ENCODE results near the gene SLC12A1. TPM values are rescaled to one million over a fixed set of nuclear protein-coding genes. Genes with fewer than 3 reads are reported as not detected.

The SLC12A1 gene
- total RNA-seq, 3 donors from 2014 or later, result not detected

DNA sequence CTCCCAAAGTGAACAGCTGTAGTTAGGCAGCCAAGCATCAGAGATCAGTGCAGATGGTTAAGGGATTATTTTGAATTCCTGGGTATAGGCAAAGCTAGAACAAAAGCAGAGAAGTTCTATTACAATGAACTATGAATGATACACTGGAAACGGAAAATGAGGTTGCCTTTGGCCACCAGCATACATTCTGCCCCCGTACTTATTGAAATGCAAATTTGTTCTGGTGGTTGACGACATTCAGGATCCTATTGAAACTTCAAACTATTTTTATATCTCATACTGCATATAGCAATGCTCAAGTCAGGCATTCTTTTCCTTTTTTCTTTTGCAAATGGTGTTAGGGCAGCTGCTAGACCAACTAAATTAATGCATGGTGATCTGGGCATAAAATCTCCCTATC is 61.7 kb downstream of the SLC12A1 start:
- no peaks in the 10 kb centered on the region for H3K9me3 Mint-ChIP-seq
- no peaks in the 10 kb centered on the region for H3K27me3 Mint-ChIP-seq (ENCODE audit: low read depth)
- peaks cover 3% of the 10 kb centered on the region for H3K4me1 Mint-ChIP-seq (ENCODE audit: low read depth)
- H3K36me3 Mint-ChIP-seq (ENCODE audit: insufficient read depth), result no peaks in the 10 kb centered on the region
- no peak overlapping the region for H3K4me3 Mint-ChIP-seq
- ATAC-seq (no peak), DNase-seq (no peak)

DNA sequence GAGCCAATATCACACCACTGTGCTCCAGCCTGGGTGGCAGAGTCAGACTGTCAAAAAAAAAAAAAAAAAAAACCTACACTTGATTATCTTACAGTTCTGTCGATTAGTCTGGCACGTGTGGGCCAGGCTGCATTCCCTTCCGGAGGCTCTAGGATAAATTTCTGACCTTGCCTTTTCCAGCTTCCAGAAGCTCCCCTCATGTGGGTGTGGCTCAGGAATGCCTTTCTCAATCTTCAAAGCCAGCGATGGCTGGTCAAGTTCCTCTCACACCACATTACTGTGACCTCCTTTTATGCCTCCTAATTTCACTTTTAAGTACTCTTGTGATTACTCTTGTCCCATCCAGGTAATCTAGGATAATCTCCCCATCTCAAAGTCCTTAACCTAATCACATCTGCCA is 66.9 kb downstream of the SLC12A1 start:
- Mint-ChIP-seq H3K4me3 (no peak overlapping the region), H3K36me3 (ENCODE audit: insufficient read depth) (no peaks in the 10 kb centered on the region), H3K27me3 (ENCODE audit: low read depth) (peaks cover 7% of the 10 kb centered on the region), H3K4me1 (ENCODE audit: low read depth) (no peaks in the 10 kb centered on the region), H3K9me3 (no peaks in the 10 kb centered on the region)
- ATAC-seq, result no peak
- no peak for DNase-seq

DNA sequence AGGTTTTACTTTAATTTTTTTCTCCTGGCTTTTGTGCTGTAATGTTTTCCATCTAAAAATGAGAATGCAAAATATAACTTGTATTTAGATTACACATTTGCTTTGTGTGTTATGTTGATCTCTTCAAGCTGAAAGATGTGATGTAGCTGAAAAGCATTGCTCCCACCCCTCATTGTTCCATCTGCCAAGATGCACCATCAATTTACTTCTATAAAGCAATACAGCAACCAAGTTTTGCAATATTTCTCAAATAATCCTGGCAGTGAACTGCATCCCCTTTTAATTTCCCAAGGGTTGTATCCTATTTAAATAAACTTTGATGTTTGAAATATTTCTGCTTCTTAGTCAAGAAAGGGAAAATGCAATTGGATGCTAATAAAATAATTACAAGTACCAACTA is 72.6 kb downstream of the SLC12A1 start:
- ATAC-seq (no peak), DNase-seq (no peak)
- no peaks in the 10 kb centered on the region for H3K9me3 Mint-ChIP-seq
- H3K4me3 Mint-ChIP-seq, result no peak overlapping the region
- no peaks in the 10 kb centered on the region for H3K36me3 Mint-ChIP-seq (ENCODE audit: insufficient read depth)
- no peaks in the 10 kb centered on the region for H3K4me1 Mint-ChIP-seq (ENCODE audit: low read depth)
- peaks cover 11% of the 10 kb centered on the region for H3K27me3 Mint-ChIP-seq (ENCODE audit: low read depth)

DNA sequence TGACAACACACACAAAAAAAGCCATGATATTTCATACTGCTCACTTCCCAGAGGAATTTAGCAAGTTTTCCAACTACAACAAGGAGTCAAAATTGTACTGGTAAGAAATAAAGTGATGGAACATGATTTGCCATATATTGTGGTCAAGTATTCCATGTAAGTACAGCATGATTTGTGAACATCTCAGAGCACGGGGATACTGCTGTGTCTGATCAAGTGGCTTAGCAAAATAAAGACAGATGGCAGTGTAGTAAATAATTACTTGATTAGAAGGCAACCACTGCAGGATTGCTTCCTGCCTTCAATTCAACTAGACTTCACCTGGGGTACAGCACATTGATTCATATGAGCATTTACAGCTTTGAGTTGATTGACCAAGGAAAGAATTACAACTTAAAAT is 73.5 kb downstream of the SLC12A1 start:
- Mint-ChIP-seq H3K36me3 (ENCODE audit: insufficient read depth) (no peaks in the 10 kb centered on the region), H3K27me3 (ENCODE audit: low read depth) (peaks cover 9% of the 10 kb centered on the region)

DNA sequence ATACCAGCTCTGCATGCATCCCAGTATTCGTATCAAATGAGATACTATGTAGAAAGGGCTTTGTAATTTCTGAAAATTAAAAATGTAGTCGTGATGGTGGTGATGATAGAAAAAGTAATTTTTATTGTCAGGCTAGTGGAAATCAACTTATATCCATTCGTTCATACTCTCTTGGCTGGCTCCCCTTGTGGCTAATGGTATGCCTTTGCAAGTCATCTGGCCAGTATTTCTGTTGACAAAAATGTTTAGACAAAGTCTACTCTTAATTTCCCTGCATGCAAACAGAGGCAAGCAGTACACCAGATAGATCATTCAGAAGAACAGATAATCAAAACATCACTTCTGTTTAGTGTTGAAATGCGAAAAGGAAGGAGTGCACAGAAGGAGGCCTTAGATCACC is 75.6 kb downstream of the SLC12A1 start:
- no peak overlapping the region for H3K4me3 Mint-ChIP-seq
- DNase-seq, result no peak
- no peaks in the 10 kb centered on the region for H3K9me3 Mint-ChIP-seq
- H3K27me3 Mint-ChIP-seq (ENCODE audit: low read depth), result peaks cover 6% of the 10 kb centered on the region
- H3K36me3 Mint-ChIP-seq (ENCODE audit: insufficient read depth), result no peaks in the 10 kb centered on the region
- no peak for ATAC-seq
- H3K4me1 Mint-ChIP-seq (ENCODE audit: low read depth), result no peaks in the 10 kb centered on the region

More for the DNA sequence above, 73.5 kb downstream of the SLC12A1 start:
- no peaks in the 10 kb centered on the region for H3K9me3 Mint-ChIP-seq
- no peak overlapping the region for H3K4me3 Mint-ChIP-seq
- no peak for DNase-seq
- H3K4me1 Mint-ChIP-seq (ENCODE audit: low read depth), result no peaks in the 10 kb centered on the region
- ATAC-seq, result no peak

DNA sequence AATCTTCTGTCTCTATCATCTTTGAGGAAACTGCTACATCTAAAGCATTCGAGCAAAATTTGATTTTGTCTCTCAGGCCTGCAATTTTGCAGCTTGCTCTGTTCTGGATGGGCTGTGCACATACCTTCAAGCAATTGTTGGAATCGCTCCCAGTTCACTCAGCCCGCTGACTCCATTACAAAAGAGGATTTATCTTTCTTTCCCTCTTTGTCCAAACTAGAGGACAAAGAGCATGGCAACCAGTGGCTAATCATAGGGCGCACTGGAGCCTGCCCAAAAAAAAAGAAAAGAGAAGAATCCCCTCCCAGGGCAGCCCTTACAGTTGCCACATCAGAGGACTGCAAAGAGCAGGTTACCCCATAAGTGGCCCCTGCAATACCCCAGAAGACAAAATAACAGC is 76.1 kb downstream of the SLC12A1 start:
- H3K27me3 Mint-ChIP-seq (ENCODE audit: low read depth), result peaks cover 6% of the 10 kb centered on the region
- H3K36me3 Mint-ChIP-seq (ENCODE audit: insufficient read depth), result no peaks in the 10 kb centered on the region
- no peaks in the 10 kb centered on the region for H3K9me3 Mint-ChIP-seq
- H3K4me1 Mint-ChIP-seq (ENCODE audit: low read depth), result no peaks in the 10 kb centered on the region
- ATAC-seq (no peak), DNase-seq (no peak)
- no peak overlapping the region for H3K4me3 Mint-ChIP-seq

DNA sequence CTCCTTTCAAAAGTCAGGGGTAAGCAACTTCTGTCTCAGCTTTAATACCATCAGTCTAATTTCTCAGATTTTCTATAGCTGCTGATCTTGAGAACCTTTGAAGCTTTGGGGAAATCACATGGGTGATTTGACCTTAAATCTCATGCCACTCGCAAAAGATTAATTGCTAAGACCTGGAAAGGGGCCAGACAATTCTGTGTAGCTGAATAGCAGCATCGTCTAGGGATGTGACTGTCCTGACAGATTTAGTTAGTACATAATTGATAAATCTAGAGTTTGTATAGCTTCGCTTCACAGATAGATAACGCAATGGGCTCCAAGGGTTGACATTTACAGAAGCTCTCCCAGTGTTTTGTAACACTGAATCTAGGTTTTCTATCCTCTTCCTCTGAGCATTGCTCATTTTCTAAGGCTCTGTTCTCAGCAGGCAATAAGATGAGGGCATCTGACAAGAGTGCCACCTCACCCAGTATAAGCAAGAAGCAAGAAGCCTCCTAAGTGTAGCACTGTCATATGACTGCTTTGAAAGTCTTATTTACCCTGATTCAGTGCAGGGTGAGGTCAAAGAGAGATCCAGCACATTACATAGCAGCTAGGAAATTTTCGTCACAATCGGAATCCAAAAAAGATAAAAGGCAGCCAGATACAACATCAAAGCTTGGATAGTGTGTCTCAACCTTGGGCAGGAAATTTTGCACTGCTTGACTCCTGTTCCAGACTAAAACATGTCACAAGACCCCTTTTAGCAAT is 77.5 kb downstream of the SLC12A1 start:
- Mint-ChIP-seq H3K27me3 (ENCODE audit: low read depth) (peaks cover 5% of the 10 kb centered on the region), H3K4me3 (no peak overlapping the region), H3K4me1 (ENCODE audit: low read depth) (no peaks in the 10 kb centered on the region), H3K9me3 (no peaks in the 10 kb centered on the region), H3K36me3 (ENCODE audit: insufficient read depth) (no peaks in the 10 kb centered on the region)
- no peak for DNase-seq
- no peak for ATAC-seq

DNA sequence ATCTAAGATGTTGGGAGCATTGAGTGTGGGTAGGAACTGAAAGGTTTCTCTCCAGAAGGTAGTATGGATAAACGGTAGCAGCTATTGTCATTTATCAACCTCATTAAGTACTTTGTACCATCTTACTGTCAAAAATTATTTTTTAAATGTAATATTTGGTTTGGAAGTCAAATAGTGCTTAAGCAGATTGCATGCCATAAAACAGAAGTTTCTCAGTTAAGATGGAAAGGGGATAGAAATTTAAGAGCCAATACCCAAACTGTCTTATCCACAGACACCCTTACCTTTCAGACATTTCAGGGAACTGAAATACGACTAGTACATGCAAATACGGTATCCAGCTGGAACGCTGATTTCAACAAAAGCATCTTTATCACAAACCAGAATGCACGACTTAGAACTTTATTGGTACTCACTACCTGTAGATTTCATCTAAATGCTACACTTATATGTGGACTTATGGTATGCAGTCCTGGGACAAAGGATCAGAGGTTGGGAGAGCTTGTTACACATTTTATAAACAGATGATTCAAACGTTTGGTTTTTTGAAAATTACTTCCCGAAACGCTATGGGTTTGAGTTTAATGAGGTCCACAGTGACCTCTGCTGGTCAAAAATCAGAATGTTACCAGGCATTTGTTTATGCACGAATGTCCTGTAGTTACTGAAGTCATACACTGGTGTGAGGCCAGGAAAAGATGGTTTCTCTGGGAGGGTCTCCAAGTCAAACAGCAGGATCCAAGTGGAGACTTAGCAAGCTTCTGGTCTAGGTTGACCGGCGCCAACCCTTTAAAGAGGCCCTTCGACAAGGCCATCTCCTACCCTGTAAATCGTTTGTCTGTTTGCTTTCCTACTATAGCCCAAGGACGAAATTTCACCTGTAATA is 79.5 kb downstream of the SLC12A1 start:
- Mint-ChIP-seq H3K4me1 (ENCODE audit: low read depth) (no peaks in the 10 kb centered on the region), H3K36me3 (ENCODE audit: insufficient read depth) (no peaks in the 10 kb centered on the region), H3K9me3 (no peaks in the 10 kb centered on the region), H3K4me3 (no peak overlapping the region), H3K27me3 (ENCODE audit: low read depth) (no peaks in the 10 kb centered on the region)
- DNase-seq (peak; percentile 15), ATAC-seq (peak; percentile 43)

DNA sequence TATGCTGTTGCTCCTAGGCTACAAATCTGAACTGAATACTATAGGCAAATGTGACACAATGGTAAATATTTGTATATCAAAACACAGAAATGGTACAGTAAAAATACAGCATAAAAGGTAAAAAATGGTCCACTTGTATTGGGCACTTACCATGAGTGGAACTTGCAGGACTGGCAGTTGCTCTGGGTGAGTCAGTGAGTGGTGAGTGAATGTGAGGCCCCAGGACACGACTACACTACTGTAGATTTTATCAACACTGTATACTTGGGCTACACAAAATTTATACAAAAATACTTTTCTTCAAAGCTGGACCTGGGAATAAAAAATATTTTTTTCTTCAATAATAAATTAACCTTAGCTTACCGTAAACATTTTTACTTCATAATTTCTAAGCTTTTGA is 83.5 kb downstream of the SLC12A1 start:
- no peak overlapping the region for H3K4me3 Mint-ChIP-seq
- H3K4me1 Mint-ChIP-seq (ENCODE audit: low read depth), result no peaks in the 10 kb centered on the region
- H3K36me3 Mint-ChIP-seq (ENCODE audit: insufficient read depth), result no peaks in the 10 kb centered on the region
- peaks cover 1% of the 10 kb centered on the region for H3K27me3 Mint-ChIP-seq (ENCODE audit: low read depth)
- H3K9me3 Mint-ChIP-seq, result no peaks in the 10 kb centered on the region
- no peak for DNase-seq
- ATAC-seq, result no peak

DNA sequence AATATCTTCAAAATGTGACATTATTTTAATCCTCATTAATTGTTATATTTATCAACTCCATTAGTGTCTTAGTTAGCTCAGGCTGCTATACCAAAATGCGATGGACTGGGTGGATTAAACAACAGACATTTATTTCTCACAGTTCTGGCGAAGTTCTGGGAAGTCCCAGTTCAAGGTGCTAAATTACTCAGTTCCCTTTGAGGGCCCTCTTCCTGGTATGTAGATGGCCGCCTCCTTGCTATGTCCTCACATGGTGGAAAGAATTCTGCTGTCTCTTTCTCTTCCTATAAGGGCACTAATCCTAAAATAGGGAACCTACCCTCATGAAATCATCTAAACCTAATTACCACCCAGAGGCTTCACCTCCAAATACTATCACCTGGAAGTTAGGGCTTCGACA is 86.4 kb downstream of the SLC12A1 start:
- Mint-ChIP-seq H3K9me3 (no peaks in the 10 kb centered on the region), H3K4me3 (no peak overlapping the region), H3K36me3 (ENCODE audit: insufficient read depth) (no peaks in the 10 kb centered on the region), H3K27me3 (ENCODE audit: low read depth) (peaks cover 1% of the 10 kb centered on the region), H3K4me1 (ENCODE audit: low read depth) (no peaks in the 10 kb centered on the region)
- DNase-seq (no peak), ATAC-seq (no peak)

DNA sequence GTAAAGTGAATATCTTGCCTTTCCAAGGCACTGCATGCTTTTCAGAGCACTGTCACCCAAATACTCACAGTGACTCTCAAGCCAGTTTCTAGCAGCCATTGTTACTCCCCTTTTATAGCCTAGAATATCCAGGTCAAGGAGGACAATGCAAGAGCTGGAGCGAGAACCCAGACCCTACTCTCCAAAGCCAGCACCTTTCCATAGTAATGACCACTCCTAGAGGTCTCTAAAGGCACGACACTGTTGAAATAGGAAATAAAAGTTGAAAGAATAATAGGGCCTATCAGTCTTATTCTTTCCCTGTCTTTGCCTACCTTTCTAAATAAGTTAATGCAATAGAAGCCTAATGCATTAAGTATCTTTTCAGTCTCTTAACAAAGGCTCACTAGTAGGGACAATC is 91.6 kb downstream of the SLC12A1 start:
- no peak overlapping the region for H3K4me3 Mint-ChIP-seq
- DNase-seq (no peak), ATAC-seq (no peak)
- no peaks in the 10 kb centered on the region for H3K36me3 Mint-ChIP-seq (ENCODE audit: insufficient read depth)
- peaks cover 1% of the 10 kb centered on the region for H3K27me3 Mint-ChIP-seq (ENCODE audit: low read depth)
- no peaks in the 10 kb centered on the region for H3K4me1 Mint-ChIP-seq (ENCODE audit: low read depth)
- no peaks in the 10 kb centered on the region for H3K9me3 Mint-ChIP-seq

DNA sequence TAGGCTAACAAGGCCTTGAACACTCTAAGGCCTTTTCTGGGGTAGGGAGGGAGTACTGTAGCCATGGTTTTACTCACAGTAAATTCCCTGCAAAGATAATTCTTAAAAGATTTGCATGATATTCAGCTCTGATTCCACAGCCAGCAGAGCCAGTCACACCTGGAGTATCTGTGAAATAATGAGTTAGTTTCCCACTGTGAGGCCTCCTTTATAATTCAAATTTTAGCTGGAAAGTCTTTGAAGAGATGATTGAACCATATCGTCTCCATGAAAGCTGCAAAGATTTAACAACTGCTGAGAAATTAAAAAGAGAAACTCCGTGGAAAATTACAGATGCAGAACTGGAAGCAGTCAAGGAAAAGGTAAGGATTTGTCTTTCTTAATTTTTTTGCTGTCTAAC is 92.8 kb downstream of the SLC12A1 start:
- Mint-ChIP-seq H3K4me3 (no peak overlapping the region), H3K36me3 (ENCODE audit: insufficient read depth) (no peaks in the 10 kb centered on the region), H3K9me3 (no peaks in the 10 kb centered on the region), H3K27me3 (ENCODE audit: low read depth) (peaks cover 1% of the 10 kb centered on the region), H3K4me1 (ENCODE audit: low read depth) (no peaks in the 10 kb centered on the region)
- ATAC-seq, result no peak
- DNase-seq, result no peak

DNA sequence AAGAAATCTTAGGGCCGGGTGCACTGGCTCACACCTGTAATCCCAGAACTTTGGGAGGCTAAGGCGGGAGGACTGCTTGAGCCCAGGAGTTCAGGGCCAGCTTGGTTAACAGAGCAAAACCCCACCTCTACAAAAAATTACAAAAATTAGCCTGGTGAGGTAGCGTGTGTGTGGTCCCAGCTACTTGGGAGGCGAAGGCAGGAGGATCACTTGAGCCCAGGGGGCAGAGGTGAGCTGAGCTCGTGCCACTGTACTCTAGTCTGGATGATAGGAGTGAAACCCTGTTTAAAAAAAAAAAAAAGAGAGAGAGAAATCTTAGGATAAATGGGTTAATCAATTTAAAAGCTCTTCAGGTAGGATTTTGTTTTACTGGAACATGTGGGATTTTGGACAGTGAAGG is 93.9 kb downstream of the SLC12A1 start:
- H3K4me1 Mint-ChIP-seq (ENCODE audit: low read depth), result no peaks in the 10 kb centered on the region
- no peaks in the 10 kb centered on the region for H3K36me3 Mint-ChIP-seq (ENCODE audit: insufficient read depth)
- no peak for ATAC-seq
- no peaks in the 10 kb centered on the region for H3K27me3 Mint-ChIP-seq (ENCODE audit: low read depth)
- no peaks in the 10 kb centered on the region for H3K9me3 Mint-ChIP-seq
- H3K4me3 Mint-ChIP-seq, result no peak overlapping the region
- no peak for DNase-seq

DNA sequence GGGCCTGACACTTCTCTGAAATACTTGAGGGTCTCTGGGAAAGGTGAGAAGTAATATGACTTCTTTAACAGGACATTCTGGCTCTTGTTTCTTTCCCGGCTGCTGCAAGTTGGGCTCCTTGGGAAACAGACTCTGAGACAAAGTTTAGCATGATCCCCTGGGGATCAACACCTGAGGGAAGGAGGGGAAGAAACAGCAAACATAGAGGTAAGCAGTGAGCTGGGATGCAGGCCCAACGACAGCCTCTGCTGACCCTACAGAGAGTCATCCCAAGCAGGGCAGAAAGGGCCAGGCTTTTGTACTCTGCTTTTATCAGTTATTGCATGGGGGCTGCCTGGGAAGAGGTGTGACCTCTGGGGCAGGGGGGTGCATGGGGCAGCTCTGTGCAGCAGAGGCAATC is 98.3 kb downstream of the SLC12A1 start:
- Mint-ChIP-seq H3K4me3 (no peak overlapping the region), H3K27me3 (ENCODE audit: low read depth) (peaks cover 2% of the 10 kb centered on the region), H3K36me3 (ENCODE audit: insufficient read depth) (no peaks in the 10 kb centered on the region), H3K9me3 (no peaks in the 10 kb centered on the region), H3K4me1 (ENCODE audit: low read depth) (no peaks in the 10 kb centered on the region)
- no peak for ATAC-seq
- DNase-seq, result no peak

DNA sequence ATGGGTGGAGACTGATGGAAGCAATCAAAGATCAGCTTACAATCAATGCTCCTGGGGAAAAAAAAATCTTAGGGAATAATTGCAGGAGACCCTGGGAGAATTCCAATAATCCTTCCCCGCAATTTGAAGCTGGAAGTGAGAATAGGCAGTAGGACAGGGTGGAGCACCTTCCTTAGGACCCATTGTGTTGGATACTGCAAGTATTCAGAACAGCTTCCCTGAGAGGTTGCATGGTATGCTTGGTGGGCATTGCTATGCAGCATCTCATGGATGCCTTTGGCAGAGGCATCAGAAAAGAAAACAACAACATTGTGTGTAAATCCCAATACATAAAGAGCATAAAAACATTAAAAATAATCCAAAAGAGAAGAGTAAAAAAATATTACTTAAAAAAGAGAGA is 100.5 kb downstream of the SLC12A1 start:
- no peaks in the 10 kb centered on the region for H3K4me1 Mint-ChIP-seq (ENCODE audit: low read depth)
- H3K36me3 Mint-ChIP-seq (ENCODE audit: insufficient read depth), result no peaks in the 10 kb centered on the region

More for the DNA sequence above, 100.5 kb downstream of the SLC12A1 start:
- Mint-ChIP-seq H3K4me3 (no peak overlapping the region), H3K27me3 (ENCODE audit: low read depth) (peaks cover 2% of the 10 kb centered on the region), H3K9me3 (no peaks in the 10 kb centered on the region)
- no peak for DNase-seq
- ATAC-seq, result no peak
